HepG2 (cell line): ENCODE measurements around the gene SLC20A1. TPM values are rescaled to one million over a fixed set of nuclear protein-coding genes. Genes with fewer than 3 reads are reported as not detected.

ENCODE experiments used
- AHR ChIP-seq: IDR thresholded peaks from 2 replicates; pipeline ENCODE4 v1.6.1; 2018; ENCODE audit warnings: missing genetic modification reagents, missing compliant biosample characterization
- CBX5 ChIP-seq: sonication (generic); formaldehyde crosslinking; IDR thresholded peaks from 2 replicates; pipeline ENCODE4 v1.4.0; 2020; ENCODE audit warnings: missing genetic modification reagents, borderline replicate concordance
- E2F1 ChIP-seq: sonication (generic); formaldehyde crosslinking; IDR thresholded peaks from 2 replicates; pipeline ENCODE4 v1.5.0; 2020; ENCODE audit warnings: missing genetic modification reagents
- MATR3 ChIP-seq: sonication (generic); formaldehyde crosslinking; IDR thresholded peaks from 2 replicates; pipeline ENCODE4 v1.4.0; 2020; ENCODE audit warnings: missing genetic modification reagents
- MTA1 ChIP-seq: sonication (generic); formaldehyde crosslinking; IDR thresholded peaks from 2 replicates; pipeline ENCODE4 v1.4.0; 2020; ENCODE audit warnings: missing genetic modification reagents, mild to moderate bottlenecking, borderline replicate concordance
- MTA3 ChIP-seq: sonication (generic); formaldehyde crosslinking; IDR thresholded peaks from 2 replicates; pipeline ENCODE4 v1.4.0; 2020; ENCODE audit warnings: missing genetic modification reagents
- NFE2L2 ChIP-seq: fragments of 150-350 bp; IDR thresholded peaks from 2 replicates; pipeline ENCODE4 v1.6.1; 2014; ENCODE audit warnings: low read length
- PAWR ChIP-seq: sonication (generic); formaldehyde crosslinking; IDR thresholded peaks from 2 replicates; pipeline ENCODE4 v1.4.0; 2020; ENCODE audit warnings: missing genetic modification reagents, mild to moderate bottlenecking, borderline replicate concordance
- RORA ChIP-seq: sonication (generic); formaldehyde crosslinking; IDR thresholded peaks from 2 replicates; pipeline ENCODE4 v1.5.0; 2020; ENCODE audit warnings: mild to moderate bottlenecking, missing genetic modification reagents, moderate library complexity
- SMARCE1 ChIP-seq: fragments of 450-650 bp; IDR thresholded peaks from 2 replicates; pipeline ENCODE4 v1.6.1; 2017; ENCODE audit warnings: borderline replicate concordance
- SRSF9 ChIP-seq: fragments of 200-400 bp; formaldehyde crosslinking; IDR thresholded peaks from 2 replicates; pipeline ENCODE4 v1.6.1; 2018; ENCODE audit warnings: borderline replicate concordance, mild to moderate bottlenecking, low read depth, low read length; ENCODE audit not compliant: insufficient read depth, poor library complexity, severe bottlenecking
- THAP9 ChIP-seq: sonication (generic); formaldehyde crosslinking; IDR thresholded peaks from 2 replicates; pipeline ENCODE4; 2020; ENCODE audit warnings: missing genetic modification reagents, mild to moderate bottlenecking, borderline replicate concordance
- ZFP1 ChIP-seq: IDR thresholded peaks from 2 replicates; pipeline ENCODE4 v1.6.1; 2016
- ZFP36 ChIP-seq: fragments of 150-350 bp; IDR thresholded peaks from 2 replicates; pipeline ENCODE4 v1.6.1; 2018; ENCODE audit warnings: borderline replicate concordance, low read length, low read depth; ENCODE audit not compliant: partially characterized antibody
- ZNF205 ChIP-seq: IDR thresholded peaks from 2 replicates; pipeline ENCODE4 v1.6.1; 2018; ENCODE audit warnings: missing biosample characterization, missing genetic modification reagents
- ZNF296 ChIP-seq: sonication (generic); formaldehyde crosslinking; conservative IDR thresholded peaks from 2 replicates; pipeline ENCODE4 v1.5.0; 2020; ENCODE audit warnings: mild to moderate bottlenecking, missing genetic modification reagents
- ZNF44 ChIP-seq: sonication (generic); formaldehyde crosslinking; IDR thresholded peaks from 2 replicates; pipeline ENCODE4 v1.5.1; 2020; ENCODE audit warnings: mild to moderate bottlenecking, missing genetic modification reagents
- ZNF616 ChIP-seq: sonication (generic); formaldehyde crosslinking; IDR thresholded peaks from 2 replicates; pipeline ENCODE4 v1.5.0; 2020; ENCODE audit warnings: low read depth, mild to moderate bottlenecking, missing genetic modification reagents
- ZSCAN30 ChIP-seq: sonication (generic); formaldehyde crosslinking; IDR thresholded peaks from 2 replicates; pipeline ENCODE4 v1.5.0; 2020; ENCODE audit warnings: mild to moderate bottlenecking, missing genetic modification reagents
- ZSCAN31 ChIP-seq: sonication (generic); formaldehyde crosslinking; IDR thresholded peaks from 2 replicates; pipeline ENCODE4 v1.5.0; 2020; ENCODE audit warnings: low read depth, mild to moderate bottlenecking, missing genetic modification reagents
- polyA plus RNA-seq, 8 experiments: library from polyadenylated mRNA; depleted of rRNA in 3 of 8; stranded (reverse) in 7 of 8; unstranded in 1 of 8; fragments of >200 nt; fragmentation: Illumina TruSeq in 4 of 8; extraction: Trizol in 4 of 8; gene quantifications; 2 replicates each; pipeline versions ENCODE4 v1.2.1 to v1.2.3, GENCODE V29; 2011 to 2016; ENCODE audit warnings: low read depth in 4 of 8, missing spikeins in 1 of 8, mixed read lengths in 1 of 8; ENCODE audit not compliant: insufficient read depth in 1 of 8
- total RNA-seq, 5 experiments: library from RNA; depleted of rRNA; stranded (reverse); fragments of >200 nt; fragmentation: Illumina TruSeq; extraction: Trizol; gene quantifications; 2 replicates each; pipeline ENCODE4 v1.2.3, GENCODE V29; 2016; ENCODE audit warnings: low read depth in 1 of 5
- TF ChIP-seq, protein P1 (sequence below): sonication (generic); formaldehyde crosslinking; IDR thresholded peaks from 2 replicates; pipeline ENCODE4 v1.9.0; 2021; ENCODE audit warnings: missing genetic modification reagents, mild to moderate bottlenecking, borderline replicate concordance
- TF ChIP-seq, protein P2 (sequence below): sonication (generic); formaldehyde crosslinking; IDR thresholded peaks from 2 replicates; pipeline ENCODE4 v1.4.0; 2020; ENCODE audit warnings: missing genetic modification reagents

The SLC20A1 gene
- total and polyA plus RNA-seq, 2 of the 13 experiments (the other 11 are each of a cell fraction or from before 2014, with no cell fraction given) = 54.0 to 85.9 TPM

DNA sequence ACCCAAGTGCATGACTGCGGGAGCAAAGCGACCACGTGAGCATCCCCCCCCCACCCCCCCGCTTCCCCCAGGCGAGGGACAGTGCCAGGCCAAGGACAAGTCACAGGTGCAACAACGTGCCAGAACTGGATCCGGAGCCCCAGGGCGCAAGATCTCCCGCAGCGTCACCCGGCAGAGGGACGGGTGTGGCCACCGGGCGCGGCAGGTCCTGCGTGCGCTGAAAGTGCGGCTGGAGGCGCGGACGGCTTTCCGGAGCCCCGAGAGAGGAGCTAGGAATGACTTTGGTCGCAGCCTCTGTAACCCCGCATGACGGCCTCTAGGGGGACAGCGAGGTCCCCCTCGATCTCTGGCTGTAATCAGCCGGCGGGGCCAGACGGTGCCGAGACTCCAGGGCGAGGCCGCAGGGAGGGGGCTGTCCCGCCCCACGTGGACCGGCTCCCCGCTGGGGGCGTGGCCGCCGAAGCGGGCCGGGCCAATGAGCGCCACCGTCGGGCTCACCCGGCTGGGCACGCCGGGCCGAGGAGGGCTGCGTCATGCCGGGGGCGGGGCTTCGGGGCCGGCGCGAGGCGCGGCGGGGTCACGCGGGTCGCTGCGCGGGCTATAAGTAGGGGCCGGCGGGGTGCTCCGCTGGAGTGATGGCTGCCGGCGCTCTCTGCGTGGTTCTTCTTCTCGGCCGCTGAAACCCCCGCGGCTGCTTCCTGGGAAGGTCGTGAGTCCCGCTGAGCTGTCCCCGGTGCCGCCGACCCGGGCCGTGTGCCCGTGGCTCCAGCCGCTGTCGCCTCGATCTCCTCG lies at the start of gene SLC20A1 (continued):
- TF ChIP-seq ZFP36 = no peak
- no peak for TF ChIP-seq PAWR (CRISPR knock-in tag)
- TF ChIP-seq, protein P1, sequence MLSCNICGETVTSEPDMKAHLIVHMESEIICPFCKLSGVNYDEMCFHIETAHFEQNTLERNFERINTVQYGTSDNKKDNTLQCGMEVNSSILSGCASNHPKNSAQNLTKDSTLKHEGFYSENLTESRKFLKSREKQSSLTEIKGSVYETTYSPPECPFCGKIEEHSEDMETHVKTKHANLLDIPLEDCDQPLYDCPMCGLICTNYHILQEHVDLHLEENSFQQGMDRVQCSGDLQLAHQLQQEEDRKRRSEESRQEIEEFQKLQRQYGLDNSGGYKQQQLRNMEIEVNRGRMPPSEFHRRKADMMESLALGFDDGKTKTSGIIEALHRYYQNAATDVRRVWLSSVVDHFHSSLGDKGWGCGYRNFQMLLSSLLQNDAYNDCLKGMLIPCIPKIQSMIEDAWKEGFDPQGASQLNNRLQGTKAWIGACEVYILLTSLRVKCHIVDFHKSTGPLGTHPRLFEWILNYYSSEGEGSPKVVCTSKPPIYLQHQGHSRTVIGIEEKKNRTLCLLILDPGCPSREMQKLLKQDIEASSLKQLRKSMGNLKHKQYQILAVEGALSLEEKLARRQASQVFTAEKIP (CRISPR knock-in tag) = no peak
- no peak for TF ChIP-seq SRSF9
- TF ChIP-seq ZSCAN30 = no peak
- no peak for TF ChIP-seq NFE2L2
- TF ChIP-seq, protein P2, sequence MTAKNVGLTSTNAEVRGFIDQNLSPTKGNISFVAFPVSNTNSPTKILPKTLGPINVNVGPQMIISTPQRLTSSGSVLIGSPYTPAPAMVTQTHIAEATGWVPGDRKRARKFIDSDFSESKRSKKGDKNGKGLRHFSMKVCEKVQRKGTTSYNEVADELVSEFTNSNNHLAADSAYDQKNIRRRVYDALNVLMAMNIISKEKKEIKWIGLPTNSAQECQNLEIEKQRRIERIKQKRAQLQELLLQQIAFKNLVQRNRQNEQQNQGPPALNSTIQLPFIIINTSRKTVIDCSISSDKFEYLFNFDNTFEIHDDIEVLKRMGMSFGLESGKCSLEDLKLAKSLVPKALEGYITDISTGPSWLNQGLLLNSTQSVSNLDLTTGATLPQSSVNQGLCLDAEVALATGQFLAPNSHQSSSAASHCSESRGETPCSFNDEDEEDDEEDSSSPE = peak; percentile 51
- 0 out of 2 replicates have a peak, but pooled peaks have one; percentile 42 for TF ChIP-seq E2F1
- TF ChIP-seq SMARCE1 = no peak
- TF ChIP-seq ZFP1 = no peak
- no peak for TF ChIP-seq ZNF296 (CRISPR knock-in tag)
- no peak for TF ChIP-seq CBX5
- peak; percentile 1; the same call in 1 of the 2 replicates for TF ChIP-seq ZNF205
- no peak for TF ChIP-seq MTA3 (CRISPR knock-in tag)
- TF ChIP-seq ZSCAN31 (CRISPR knock-in tag) = peak; percentile 77
- TF ChIP-seq ZNF44 (CRISPR knock-in tag) = no peak
- no peak for TF ChIP-seq RORA
- TF ChIP-seq ZNF616 = no peak
- peak; percentile 21; the same call in 1 of the 2 replicates for TF ChIP-seq THAP9 (CRISPR knock-in tag)
- TF ChIP-seq AHR (CRISPR knock-in tag) = peak; percentile 54; the same call in 1 of the 2 replicates
- TF ChIP-seq MATR3 (CRISPR knock-in tag) = no peak
- TF ChIP-seq MTA1 (CRISPR knock-in tag) = peak; percentile 85; the same call in 1 of the 2 replicates
